ENCODE data around the gene STXBP5.

STXBP5 gene

DNA sequence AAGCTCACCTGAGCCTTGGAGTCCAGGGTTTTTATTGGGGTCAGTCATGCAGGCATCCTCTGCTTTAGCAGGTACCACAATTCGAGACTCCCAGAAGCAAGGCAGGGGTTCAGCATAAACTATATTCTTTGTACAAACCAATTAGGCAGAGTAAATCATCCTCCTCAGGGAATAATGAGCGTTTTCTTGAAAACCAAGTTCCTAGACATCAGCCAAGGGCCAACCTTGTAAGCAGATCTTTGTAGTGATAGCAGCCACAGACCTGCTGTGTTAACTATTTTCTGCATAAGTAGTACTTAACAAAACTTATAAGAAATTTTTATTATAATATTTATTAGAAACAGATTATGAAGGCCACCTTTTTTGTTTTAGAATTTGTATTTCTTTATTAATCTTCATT lies 74.7 kb downstream of the STXBP5 start:
- no peak overlapping the region for H2BK15ac ChIP-seq (ENCODE audit: low read depth, poor library complexity, severe bottlenecking)
- H2AFZ ChIP-seq (ENCODE audit: low read depth, low read length) = no peak overlapping the region
- no peak overlapping the region for H3K23ac ChIP-seq (ENCODE audit: low read length in 2 of 2)
- H2BK120ac ChIP-seq (ENCODE audit: low read depth, low read length) = no peak overlapping the region
- H4K8ac ChIP-seq (ENCODE audit: low read length) = no peak overlapping the region
- H3K4me2 ChIP-seq (ENCODE audit: low read length, poor library complexity, severe bottlenecking) = no peak overlapping the region
- no peaks in the 10 kb centered on the region for H3K79me1 ChIP-seq (replicated peaks; ENCODE audit: low read length, poor library complexity, severe bottlenecking)
- H2BK5ac ChIP-seq (ENCODE audit: low read depth, low read length, poor library complexity, severe bottlenecking) = no peak overlapping the region
- H2AK5ac ChIP-seq (ENCODE audit: low read length, severe bottlenecking) = no peak overlapping the region
- H2BK12ac ChIP-seq (ENCODE audit: low read length in 2 of 2) = no peak overlapping the region
- H3K9ac ChIP-seq (ENCODE audit: low read length) = no peak overlapping the region
- H3K9me3 ChIP-seq (ENCODE audit: control insufficient read depth, low read length) = peaks cover 7% of the 10 kb centered on the region
- no peaks in the 10 kb centered on the region for H3K27me3 ChIP-seq (ENCODE audit: control insufficient read depth in 1 of 2, insufficient read depth in 1 of 2, low read length in 2 of 2)
- no peaks in the 10 kb centered on the region for H3K4me1 ChIP-seq (ENCODE audit: control insufficient read depth, insufficient read depth, low read depth, low read length)
- no peak overlapping the region for H3K4ac ChIP-seq (ENCODE audit: low read depth in 1 of 2, low read length in 2 of 2)
- H3K18ac ChIP-seq (ENCODE audit: low read depth in 1 of 2, low read length in 2 of 2) = no peak overlapping the region
- H3K4me3 ChIP-seq (ENCODE audit: insufficient read depth in 1 of 2, low read depth in 1 of 2, low read length in 2 of 2) = no peak overlapping the region
- 78% methylated on average over 2 of the region's 2 CpGs for WGBS
- H3K14ac ChIP-seq (ENCODE audit: low read length in 2 of 2) = no peak overlapping the region
- no peak overlapping the region for H3K27ac ChIP-seq (ENCODE audit: low read length, poor library complexity, severe bottlenecking)
- peaks cover 3 to 61% of the 10 kb centered on the region in 2 experiments for H3K36me3 ChIP-seq (ENCODE audit: control insufficient read depth in 1 of 2, insufficient read depth in 2 of 2, low read depth in 1 of 2, low read length in 2 of 2)
- no peak overlapping the region for H4K91ac ChIP-seq (ENCODE audit: low read length)
- DNase-seq = no peak

DNA sequence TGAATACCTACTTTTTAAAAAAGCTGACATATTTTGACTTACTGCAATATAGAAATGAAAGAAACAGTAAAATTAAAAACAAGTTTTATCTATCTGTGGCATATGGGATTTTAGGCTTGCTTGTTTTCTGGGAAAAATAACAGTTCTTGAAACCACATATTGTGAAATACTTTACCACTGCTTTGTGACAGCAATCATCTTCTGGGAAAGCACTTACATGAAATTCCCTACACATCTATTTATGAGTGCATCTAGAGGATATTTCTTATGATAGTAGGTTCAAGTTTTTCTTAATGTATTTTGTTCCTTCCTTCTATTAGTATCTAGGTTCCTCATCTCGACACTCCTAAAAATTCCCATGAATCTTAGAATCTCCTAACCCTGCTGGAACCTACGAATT lies 75.2 kb downstream of the STXBP5 start:
- Histone ChIP-seq H3K79me1 (replicated peaks; ENCODE audit: low read length, poor library complexity, severe bottlenecking) (no peaks in the 10 kb centered on the region), H3K27me3 (ENCODE audit: control insufficient read depth in 1 of 2, insufficient read depth in 1 of 2, low read length in 2 of 2) (no peaks in the 10 kb centered on the region), H3K23ac (ENCODE audit: low read length in 2 of 2) (no peak overlapping the region), H3K9ac (ENCODE audit: low read length) (no peak overlapping the region), H3K14ac (ENCODE audit: low read length in 2 of 2) (no peak overlapping the region), H2BK120ac (ENCODE audit: low read depth, low read length) (no peak overlapping the region), H2AK5ac (ENCODE audit: low read length, severe bottlenecking) (no peak overlapping the region), H2BK15ac (ENCODE audit: low read depth, poor library complexity, severe bottlenecking) (no peak overlapping the region), H4K91ac (ENCODE audit: low read length) (no peak overlapping the region), H2BK12ac (ENCODE audit: low read length in 2 of 2) (no peak overlapping the region), H3K36me3 (ENCODE audit: control insufficient read depth in 1 of 2, insufficient read depth in 2 of 2, low read depth in 1 of 2, low read length in 2 of 2) (peaks cover 3 to 56% of the 10 kb centered on the region in 2 experiments), H3K9me3 (ENCODE audit: control insufficient read depth, low read length) (peaks cover 7% of the 10 kb centered on the region), H4K8ac (ENCODE audit: low read length) (no peak overlapping the region), H2AFZ (ENCODE audit: low read depth, low read length) (no peak overlapping the region), H3K27ac (ENCODE audit: low read length, poor library complexity, severe bottlenecking) (no peak overlapping the region), H3K4ac (ENCODE audit: low read depth in 1 of 2, low read length in 2 of 2) (no peak overlapping the region), H3K4me2 (ENCODE audit: low read length, poor library complexity, severe bottlenecking) (no peak overlapping the region), H3K4me1 (ENCODE audit: control insufficient read depth, insufficient read depth, low read depth, low read length) (no peaks in the 10 kb centered on the region), H3K18ac (ENCODE audit: low read depth in 1 of 2, low read length in 2 of 2) (no peak overlapping the region), H2BK5ac (ENCODE audit: low read depth, low read length, poor library complexity, severe bottlenecking) (no peak overlapping the region), H3K4me3 (ENCODE audit: insufficient read depth in 1 of 2, low read depth in 1 of 2, low read length in 2 of 2) (no peak overlapping the region)
- no CpG with 5 or more reads among the region's 2 CpGs for WGBS
- peak; percentile 35 for DNase-seq

DNA sequence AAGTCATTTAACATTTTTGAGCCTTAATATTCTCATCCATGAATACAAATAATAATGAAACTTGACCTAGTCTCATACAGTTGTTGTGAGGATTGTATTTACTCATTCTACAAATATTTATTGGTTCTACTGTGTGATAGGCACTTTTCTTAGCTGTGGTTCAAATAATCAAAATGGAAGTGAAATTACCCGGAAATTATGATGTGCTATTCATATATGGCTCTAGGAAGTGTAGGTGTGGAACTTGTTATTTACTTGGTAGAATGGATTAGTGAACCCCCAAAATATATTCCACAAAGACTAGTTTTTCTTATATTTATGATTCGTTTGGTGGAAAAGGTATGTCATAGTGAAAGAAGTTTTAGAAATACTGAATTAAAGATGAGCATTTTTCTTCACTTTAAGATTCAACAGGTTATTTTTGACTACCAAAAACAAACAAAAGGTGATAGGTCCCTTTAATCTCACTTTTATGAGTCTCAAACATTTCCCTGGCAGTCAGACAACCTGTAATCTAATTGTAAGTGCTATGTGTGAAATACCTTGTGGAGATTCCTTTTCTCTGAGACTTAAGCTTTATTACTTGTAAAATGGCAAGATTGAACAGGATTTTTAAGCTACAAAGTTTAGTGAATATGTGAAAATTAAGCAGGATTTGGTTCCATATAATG lies 77.8 kb downstream of the STXBP5 start:
- Histone ChIP-seq H2BK5ac (ENCODE audit: low read depth, low read length, poor library complexity, severe bottlenecking) (no peak overlapping the region), H3K23ac (ENCODE audit: low read length in 2 of 2) (no peak overlapping the region), H2AK5ac (ENCODE audit: low read length, severe bottlenecking) (no peak overlapping the region), H3K9ac (ENCODE audit: low read length) (no peak overlapping the region), H3K4me3 (ENCODE audit: insufficient read depth in 1 of 2, low read depth in 1 of 2, low read length in 2 of 2) (no peak overlapping the region), H3K27ac (ENCODE audit: low read length, poor library complexity, severe bottlenecking) (no peak overlapping the region), H2BK120ac (ENCODE audit: low read depth, low read length) (no peak overlapping the region), H3K14ac (ENCODE audit: low read length in 2 of 2) (no peak overlapping the region), H3K79me1 (replicated peaks; ENCODE audit: low read length, poor library complexity, severe bottlenecking) (no peaks in the 10 kb centered on the region), H3K27me3 (ENCODE audit: control insufficient read depth in 1 of 2, insufficient read depth in 1 of 2, low read length in 2 of 2) (no peaks in the 10 kb centered on the region), H2BK15ac (ENCODE audit: low read depth, poor library complexity, severe bottlenecking) (no peak overlapping the region), H2BK12ac (ENCODE audit: low read length in 2 of 2) (no peak overlapping the region), H3K4me2 (ENCODE audit: low read length, poor library complexity, severe bottlenecking) (no peak overlapping the region), H3K4ac (ENCODE audit: low read depth in 1 of 2, low read length in 2 of 2) (no peak overlapping the region), H4K91ac (ENCODE audit: low read length) (no peak overlapping the region), H3K4me1 (ENCODE audit: control insufficient read depth, insufficient read depth, low read depth, low read length) (no peaks in the 10 kb centered on the region), H3K9me3 (ENCODE audit: control insufficient read depth, low read length) (peaks cover 7% of the 10 kb centered on the region), H3K18ac (ENCODE audit: low read depth in 1 of 2, low read length in 2 of 2) (no peak overlapping the region), H4K8ac (ENCODE audit: low read length) (no peak overlapping the region), H2AFZ (ENCODE audit: low read depth, low read length) (no peak overlapping the region), H3K36me3 (ENCODE audit: control insufficient read depth in 1 of 2, insufficient read depth in 2 of 2, low read depth in 1 of 2, low read length in 2 of 2) (peaks cover 3 to 41% of the 10 kb centered on the region in 2 experiments)
- no peak for DNase-seq
- no CpG with 5 or more reads among the region's 2 CpGs for WGBS

DNA sequence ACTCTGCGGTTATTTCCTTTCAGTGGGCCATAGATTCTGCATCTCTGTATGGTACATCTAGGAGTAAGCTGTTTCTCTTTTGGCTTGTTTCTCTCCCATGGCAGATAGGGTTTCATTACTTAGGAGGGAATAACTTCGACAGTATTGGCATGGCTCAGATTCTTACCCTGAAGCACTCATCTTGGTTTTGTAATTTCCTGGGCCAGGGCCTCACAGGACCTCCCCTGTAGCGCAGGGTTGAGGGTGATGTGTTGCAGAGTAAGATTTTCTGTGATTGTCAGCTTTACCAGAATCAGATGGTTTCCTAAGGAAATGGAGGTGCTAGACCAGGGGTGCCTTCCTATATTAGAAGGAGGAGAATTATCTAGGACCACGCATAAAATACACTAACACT lies 78.3 kb downstream of the STXBP5 start:
- no peak overlapping the region for H2BK120ac ChIP-seq (ENCODE audit: low read depth, low read length)
- H2AFZ ChIP-seq (ENCODE audit: low read depth, low read length) = no peak overlapping the region
- no peak overlapping the region for H2BK5ac ChIP-seq (ENCODE audit: low read depth, low read length, poor library complexity, severe bottlenecking)
- H3K27me3 ChIP-seq (ENCODE audit: control insufficient read depth in 1 of 2, insufficient read depth in 1 of 2, low read length in 2 of 2) = no peaks in the 10 kb centered on the region
- no peak overlapping the region for H3K14ac ChIP-seq (ENCODE audit: low read length in 2 of 2)
- H3K18ac ChIP-seq (ENCODE audit: low read depth in 1 of 2, low read length in 2 of 2) = no peak overlapping the region
- peaks cover 3 to 41% of the 10 kb centered on the region in 2 experiments for H3K36me3 ChIP-seq (ENCODE audit: control insufficient read depth in 1 of 2, insufficient read depth in 2 of 2, low read depth in 1 of 2, low read length in 2 of 2)
- H3K27ac ChIP-seq (ENCODE audit: low read length, poor library complexity, severe bottlenecking) = no peak overlapping the region
- no peak overlapping the region for H3K23ac ChIP-seq (ENCODE audit: low read length in 2 of 2)
- no peak overlapping the region for H3K4me3 ChIP-seq (ENCODE audit: insufficient read depth in 1 of 2, low read depth in 1 of 2, low read length in 2 of 2)
- WGBS = 94% methylated on average over 3 of the region's 4 CpGs
- H4K8ac ChIP-seq (ENCODE audit: low read length) = no peak overlapping the region
- H2BK15ac ChIP-seq (ENCODE audit: low read depth, poor library complexity, severe bottlenecking) = no peak overlapping the region
- no peak overlapping the region for H3K9ac ChIP-seq (ENCODE audit: low read length)
- no peak overlapping the region for H2AK5ac ChIP-seq (ENCODE audit: low read length, severe bottlenecking)
- H3K4me1 ChIP-seq (ENCODE audit: control insufficient read depth, insufficient read depth, low read depth, low read length) = no peaks in the 10 kb centered on the region
- H4K91ac ChIP-seq (ENCODE audit: low read length) = no peak overlapping the region
- peaks cover 7% of the 10 kb centered on the region for H3K9me3 ChIP-seq (ENCODE audit: control insufficient read depth, low read length)
- no peak overlapping the region for H3K4me2 ChIP-seq (ENCODE audit: low read length, poor library complexity, severe bottlenecking)
- H3K79me1 ChIP-seq (replicated peaks; ENCODE audit: low read length, poor library complexity, severe bottlenecking) = no peaks in the 10 kb centered on the region
- no peak overlapping the region for H3K4ac ChIP-seq (ENCODE audit: low read depth in 1 of 2, low read length in 2 of 2)
- no peak overlapping the region for H2BK12ac ChIP-seq (ENCODE audit: low read length in 2 of 2)
- DNase-seq = no peak
